Neural cell (in vitro differentiated cells): ENCODE measurements around the gene THAP4. TPM values are rescaled to one million over a fixed set of nuclear protein-coding genes. Genes with fewer than 3 reads are reported as not detected.

Source experiments
- H2AFZ ChIP-seq: fragments of 200-600, 300-800 bp; sonication (generic), shearing (Covaris generic); 2 replicates; pipeline ENCODE4 v1.6.0; 2014; ENCODE audit warnings: low read depth, mild to moderate bottlenecking, antibody characterized with exemption, low read length, moderate library complexity
- H3F3A ChIP-seq: fragments of 200-600 bp; shearing (Covaris generic); 2 replicates; pipeline ENCODE4 v1.6.1; 2016; ENCODE audit warnings: mild to moderate bottlenecking, moderate library complexity, mixed read lengths, antibody characterized with exemption, low read length; ENCODE audit not compliant: insufficient read depth, poor library complexity, severe bottlenecking
- H3K27ac ChIP-seq: fragments of 200-600, 300-800 bp; sonication (generic), shearing (Covaris generic); 2 replicates; pipeline ENCODE4 v1.5.1; 2014; ENCODE audit warnings: mild to moderate bottlenecking, low read length, moderate library complexity
- H3K27me3 ChIP-seq: fragments of 300-800, 200-600 bp; sonication (generic), shearing (Covaris generic); 2 replicates; pipeline ENCODE4 v1.6.0; 2014; ENCODE audit warnings: mild to moderate bottlenecking, low read depth, low read length, moderate library complexity; ENCODE audit not compliant: insufficient read depth
- H3K36me3 ChIP-seq: fragments of 300-800, 200-600 bp; sonication (generic), shearing (Covaris generic); 2 replicates; pipeline ENCODE4 v1.5.1; 2014; ENCODE audit warnings: mild to moderate bottlenecking, antibody characterized with exemption, low read length, moderate library complexity; ENCODE audit not compliant: insufficient read depth
- H3K4me2 ChIP-seq: fragments of 300-800, 200-600 bp; sonication (generic), shearing (Covaris generic); 2 replicates; pipeline ENCODE4 v1.6.0; 2014; ENCODE audit warnings: mild to moderate bottlenecking, low read length
- H3K4me3 ChIP-seq: fragments of 300-800, 200-600 bp; sonication (generic), shearing (Covaris generic); 2 replicates; pipeline ENCODE4 v1.5.1; 2014; ENCODE audit warnings: mild to moderate bottlenecking, low read length, moderate library complexity
- H3K79me2 ChIP-seq: fragments of 200-600 bp; shearing (Covaris generic); replicated peaks from 2 replicates; pipeline ENCODE4 v1.6.0; 2014; ENCODE audit warnings: mild to moderate bottlenecking, low read length, moderate library complexity; ENCODE audit not compliant: insufficient read depth
- H3K9ac ChIP-seq: fragments of 300-800, 200-600 bp; sonication (generic), shearing (Covaris generic); 2 replicates; pipeline ENCODE4 v1.6.1; 2016; ENCODE audit warnings: mild to moderate bottlenecking, low read length, mixed read lengths
- H3K9me2 ChIP-seq: fragments of 200-600 bp; shearing (Covaris generic); 2 replicates; pipeline ENCODE4 v1.6.1; 2016; ENCODE audit warnings: mild to moderate bottlenecking, low read length, mixed read lengths; ENCODE audit not compliant: insufficient read depth
- H3K9me3 ChIP-seq: fragments of 200-600, 300-800 bp; sonication (generic), shearing (Covaris generic); 2 replicates; pipeline ENCODE4 v1.6.1; 2016; ENCODE audit warnings: mild to moderate bottlenecking, mixed run types, low read length, moderate library complexity, mixed read lengths
- H4K20me1 ChIP-seq: fragments of 200-600 bp; shearing (Covaris generic); 2 replicates; pipeline ENCODE4 v1.6.1; 2016; ENCODE audit warnings: mild to moderate bottlenecking, mixed run types; ENCODE audit not compliant: insufficient read depth
- CTCF ChIP-seq: fragments of 450-650 bp; IDR thresholded peaks from 2 replicates; pipeline ENCODE4 v1.5.1; 2014; ENCODE audit warnings: antibody characterized with exemption, mild to moderate bottlenecking, moderate library complexity; ENCODE audit not compliant: poor library complexity, severe bottlenecking
- EP300 ChIP-seq: fragments of 450-650 bp; conservative IDR thresholded peaks from 2 replicates; pipeline ENCODE4 v1.6.1; 2014; ENCODE audit warnings: antibody characterized with exemption, mild to moderate bottlenecking, moderate library complexity; ENCODE audit not compliant: poor library complexity, severe bottlenecking
- EZH2 ChIP-seq: fragments of 200-600, 300-800 bp; shearing (Covaris generic), sonication (generic); IDR thresholded peaks from 2 replicates; pipeline ENCODE4 v1.6.1; 2014; ENCODE audit warnings: antibody characterized with exemption, low read length, borderline replicate concordance, mild to moderate bottlenecking; ENCODE audit not compliant: insufficient read depth, poor library complexity, severe bottlenecking
- MXI1 ChIP-seq: fragments of 450-650 bp; conservative IDR thresholded peaks from 2 replicates; pipeline ENCODE4 v1.6.1; 2014; ENCODE audit warnings: antibody characterized with exemption, mild to moderate bottlenecking; ENCODE audit not compliant: poor library complexity, severe bottlenecking
- POLR2AphosphoS5 ChIP-seq: IDR thresholded peaks from 2 replicates; pipeline ENCODE4 v1.6.1; 2012
- RAD21 ChIP-seq: fragments of 450-650 bp; conservative IDR thresholded peaks from 2 replicates; pipeline ENCODE4 v1.6.1; 2014; ENCODE audit warnings: antibody characterized with exemption, mild to moderate bottlenecking, moderate library complexity
- REST ChIP-seq: IDR thresholded peaks from 2 replicates; pipeline ENCODE4 v1.6.1; 2012; ENCODE audit warnings: borderline replicate concordance
- SMC3 ChIP-seq: fragments of 450-650 bp; conservative IDR thresholded peaks from 2 replicates; pipeline ENCODE4 v1.6.1; 2014; ENCODE audit warnings: antibody characterized with exemption, mild to moderate bottlenecking, moderate library complexity; ENCODE audit not compliant: poor library complexity
- TAF1 ChIP-seq: IDR thresholded peaks from 2 replicates; pipeline ENCODE4 v1.6.1; 2012; ENCODE audit warnings: low read depth
- polyA plus RNA-seq: library from polyadenylated mRNA; depleted of rRNA; stranded (reverse); fragments of >200 nt; gene quantifications from 2 replicates; pipeline ENCODE4 v1.2.3, GENCODE V29; 2014

Gene THAP4
- polyA plus RNA-seq, 1 donor from 2014 or later: 30.8 TPM

GRCh38 chr2:241547781-241548450 is 89.0 kb downstream of the THAP4 start:
- Histone ChIP-seq H2AFZ (no peak overlapping the region), H3K27me3 (peaks cover 2% of the 10 kb centered on the region), H3K4me3 (no peak overlapping the region), H3F3A (no peaks in the 10 kb centered on the region), H3K9me2 (no peaks in the 10 kb centered on the region), H3K4me2 (no peak overlapping the region), H3K9ac (no peak overlapping the region), H3K79me2 (no peaks in the 10 kb centered on the region), H3K36me3 (no peaks in the 10 kb centered on the region), H3K27ac (no peak overlapping the region), H4K20me1 (no peaks in the 10 kb centered on the region), H3K9me3 (no peaks in the 10 kb centered on the region)
- TF ChIP-seq SMC3 (no peak), POLR2AphosphoS5 (no peak), CTCF (no peak), TAF1 (no peak), RAD21 (no peak), EZH2 (no peak), REST (no peak), MXI1 (no peak), EP300 (no peak)

GRCh38 chr2:241546771-241547498 is 90.0 kb downstream of the THAP4 start:
- Histone ChIP-seq H3K9me3 (no peaks in the 10 kb centered on the region), H3K27me3 (peaks cover 12% of the 10 kb centered on the region), H3K4me3 (no peak overlapping the region), H3K9ac (no peak overlapping the region), H3K79me2 (no peaks in the 10 kb centered on the region), H4K20me1 (no peaks in the 10 kb centered on the region), H2AFZ (no peak overlapping the region), H3K36me3 (no peaks in the 10 kb centered on the region), H3F3A (no peaks in the 10 kb centered on the region), H3K27ac (no peak overlapping the region), H3K9me2 (no peaks in the 10 kb centered on the region), H3K4me2 (no peak overlapping the region)
- TF ChIP-seq RAD21 (no peak), EZH2 (no peak), EP300 (no peak), TAF1 (no peak), MXI1 (no peak), REST (no peak), SMC3 (no peak)
